ENCODE measurements around the gene SH3BGRL3.

DNA sequence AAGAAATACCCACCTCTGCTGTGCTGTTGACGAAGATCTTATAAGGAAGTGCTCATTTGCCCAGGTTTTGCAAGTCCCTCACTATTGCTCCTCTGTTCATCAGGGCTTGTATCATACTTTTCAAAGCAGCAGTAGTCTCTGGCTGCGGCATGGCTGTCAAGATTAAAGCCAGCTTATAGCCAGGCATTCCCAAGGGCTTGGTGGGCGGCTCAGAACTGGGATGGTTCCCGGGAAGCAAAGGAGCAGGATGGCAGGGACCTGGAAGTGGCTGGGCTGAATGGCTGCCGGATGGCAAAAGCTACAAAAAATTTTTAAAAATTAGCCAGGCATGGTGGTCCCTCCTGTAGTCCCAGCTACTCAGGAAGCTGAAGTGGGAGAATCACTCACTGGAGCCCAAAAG lies 16.7 kb upstream of the SH3BGRL3 start:
- TF ChIP-seq POLR2AphosphoS5 (IDR thresholded peaks at IDR 0.05) (no peak), POLR2A (IDR thresholded peaks at IDR 0.05) (no peak), EP300 (IDR thresholded peaks at IDR 0.05; ENCODE audit: low read depth) (no peak)
- TF ChIP-seq, protein P1, sequence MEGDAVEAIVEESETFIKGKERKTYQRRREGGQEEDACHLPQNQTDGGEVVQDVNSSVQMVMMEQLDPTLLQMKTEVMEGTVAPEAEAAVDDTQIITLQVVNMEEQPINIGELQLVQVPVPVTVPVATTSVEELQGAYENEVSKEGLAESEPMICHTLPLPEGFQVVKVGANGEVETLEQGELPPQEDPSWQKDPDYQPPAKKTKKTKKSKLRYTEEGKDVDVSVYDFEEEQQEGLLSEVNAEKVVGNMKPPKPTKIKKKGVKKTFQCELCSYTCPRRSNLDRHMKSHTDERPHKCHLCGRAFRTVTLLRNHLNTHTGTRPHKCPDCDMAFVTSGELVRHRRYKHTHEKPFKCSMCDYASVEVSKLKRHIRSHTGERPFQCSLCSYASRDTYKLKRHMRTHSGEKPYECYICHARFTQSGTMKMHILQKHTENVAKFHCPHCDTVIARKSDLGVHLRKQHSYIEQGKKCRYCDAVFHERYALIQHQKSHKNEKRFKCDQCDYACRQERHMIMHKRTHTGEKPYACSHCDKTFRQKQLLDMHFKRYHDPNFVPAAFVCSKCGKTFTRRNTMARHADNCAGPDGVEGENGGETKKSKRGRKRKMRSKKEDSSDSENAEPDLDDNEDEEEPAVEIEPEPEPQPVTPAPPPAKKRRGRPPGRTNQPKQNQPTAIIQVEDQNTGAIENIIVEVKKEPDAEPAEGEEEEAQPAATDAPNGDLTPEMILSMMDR (IDR thresholded peaks at IDR 0.05) = no peak

All from transverse colon (tissue), 4 donors.